Muscle layer of duodenum (tissue), 2 donors: Measurements from ENCODE around the gene USP53.
"Not testable (repeated sequence)": the region's sequence is repeated elsewhere in the genome, so short reads cannot be mapped to it uniquely, and the experiment has no call there.

ENCODE experiments used
- H3K27ac ChIP-seq: one replicate; pipeline ENCODE4 v1.7.0; 2013; ENCODE audit warnings: mild to moderate bottlenecking, low read length
- H3K27me3 ChIP-seq: one replicate; pipeline ENCODE4 v1.7.0; 2013; ENCODE audit warnings: low read depth, mild to moderate bottlenecking, control low read depth, low read length
- H3K36me3 ChIP-seq, 2 donors: one replicate each; pipeline ENCODE4 v1.7.0; 2013; ENCODE audit warnings: low read length in 2 of 2, control low read depth in 1 of 2, mild to moderate bottlenecking in 1 of 2; ENCODE audit not compliant: insufficient read depth in 2 of 2, control insufficient read depth in 1 of 2
- H3K4me1 ChIP-seq, 2 donors: one replicate each; pipeline ENCODE4 v1.7.0; 2013; ENCODE audit warnings: low read length in 2 of 2, mild to moderate bottlenecking in 2 of 2, control low read depth in 1 of 2, moderate library complexity in 1 of 2; ENCODE audit not compliant: insufficient read depth in 2 of 2, control insufficient read depth in 1 of 2
- H3K4me3 ChIP-seq, 2 donors: one replicate each; pipeline ENCODE4 v1.7.0; 2013; ENCODE audit warnings: low read length in 2 of 2, low read depth in 1 of 2, mild to moderate bottlenecking in 1 of 2
- H3K9me3 ChIP-seq, 2 donors: one replicate each; pipeline ENCODE4 v1.7.0; 2013; ENCODE audit warnings: low read length in 2 of 2, control low read depth in 1 of 2, mild to moderate bottlenecking in 1 of 2; ENCODE audit not compliant: control insufficient read depth in 1 of 2
- donor health status: healthy.

The USP53 gene

DNA sequence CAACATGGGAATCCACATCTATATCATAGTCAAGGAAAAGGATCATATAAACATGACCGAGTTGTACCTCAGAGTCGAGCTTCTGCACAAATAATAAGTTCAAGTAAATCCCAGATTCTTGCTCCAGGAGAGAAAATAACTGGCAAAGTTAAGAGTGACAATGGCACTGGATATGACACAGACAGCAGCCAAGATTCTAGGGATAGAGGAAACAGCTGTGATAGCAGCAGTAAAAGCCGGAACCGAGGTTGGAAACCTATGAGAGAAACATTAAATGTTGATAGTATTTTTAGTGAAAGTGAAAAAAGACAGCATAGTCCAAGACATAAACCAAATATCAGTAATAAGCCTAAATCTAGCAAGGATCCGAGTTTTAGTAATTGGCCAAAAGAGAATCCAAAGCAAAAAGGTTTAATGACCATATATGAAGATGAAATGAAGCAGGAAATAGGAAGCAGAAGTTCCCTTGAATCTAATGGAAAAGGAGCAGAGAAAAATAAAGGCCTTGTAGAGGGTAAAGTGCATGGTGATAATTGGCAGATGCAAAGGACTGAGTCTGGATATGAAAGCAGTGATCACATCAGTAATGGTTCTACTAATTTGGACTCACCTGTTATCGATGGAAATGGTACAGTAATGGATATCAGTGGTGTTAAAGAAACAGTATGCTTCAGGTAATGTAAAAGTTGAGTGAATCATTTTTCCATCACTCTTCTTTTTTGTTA lies 59.0 kb downstream of the USP53 start:
- Histone ChIP-seq H3K4me3 (no peak overlapping the region), H3K36me3 (peaks cover 11 to 33% of the 10 kb centered on the region in 2 donors), H3K27me3 (no peaks in the 10 kb centered on the region), H3K27ac (no peak overlapping the region), H3K4me1 (no peaks in the 10 kb centered on the region), H3K9me3 (no peaks in the 10 kb centered on the region)

DNA sequence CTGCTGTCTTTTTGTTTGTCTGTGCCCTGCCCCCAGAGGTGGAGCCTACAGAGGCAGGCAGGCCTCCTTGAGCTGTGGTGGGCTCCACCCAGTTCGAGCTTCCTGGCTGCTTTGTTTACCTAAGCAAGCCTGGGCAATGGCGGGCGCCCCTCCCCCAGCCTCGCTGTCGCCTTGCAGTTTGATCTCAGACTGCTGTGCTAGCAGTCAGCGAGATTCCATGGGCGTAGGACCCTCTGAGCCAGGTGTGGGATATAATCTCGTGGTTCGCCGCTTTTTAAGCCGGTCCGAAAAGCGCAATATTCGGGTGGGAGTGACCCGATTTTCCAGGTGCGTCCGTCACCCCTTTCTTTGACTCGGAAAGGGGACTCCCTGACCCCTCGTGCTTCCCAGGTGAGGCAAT lies 67.0 kb downstream of the USP53 start:
- H3K27ac ChIP-seq, H3K36me3 ChIP-seq, H3K4me3 ChIP-seq, H3K4me1 ChIP-seq, H3K27me3 ChIP-seq, H3K9me3 ChIP-seq: not testable (repeated sequence)

DNA sequence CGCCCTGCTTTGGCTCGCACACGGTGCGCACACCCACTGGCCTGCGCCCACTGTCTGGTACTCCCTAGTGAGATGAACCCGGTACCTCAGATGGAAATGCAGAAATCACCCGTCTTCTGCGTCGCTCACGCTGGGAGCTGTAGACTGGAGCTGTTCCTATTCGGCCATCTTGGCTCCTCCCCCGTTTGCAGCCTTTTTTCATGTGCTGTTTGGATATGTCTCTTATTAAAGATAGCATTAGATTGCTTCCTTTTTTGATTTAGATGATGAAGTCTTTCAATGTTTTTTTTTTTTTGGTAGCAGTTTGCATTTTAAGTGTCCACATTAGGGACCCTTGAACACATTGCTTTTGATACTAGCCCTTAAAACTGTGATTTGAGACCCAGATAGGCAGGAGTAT lies 67.4 kb downstream of the USP53 start:
- H3K9me3 ChIP-seq, H3K36me3 ChIP-seq, H3K27me3 ChIP-seq, H3K4me1 ChIP-seq, H3K27ac ChIP-seq, H3K4me3 ChIP-seq: not testable (repeated sequence)

DNA sequence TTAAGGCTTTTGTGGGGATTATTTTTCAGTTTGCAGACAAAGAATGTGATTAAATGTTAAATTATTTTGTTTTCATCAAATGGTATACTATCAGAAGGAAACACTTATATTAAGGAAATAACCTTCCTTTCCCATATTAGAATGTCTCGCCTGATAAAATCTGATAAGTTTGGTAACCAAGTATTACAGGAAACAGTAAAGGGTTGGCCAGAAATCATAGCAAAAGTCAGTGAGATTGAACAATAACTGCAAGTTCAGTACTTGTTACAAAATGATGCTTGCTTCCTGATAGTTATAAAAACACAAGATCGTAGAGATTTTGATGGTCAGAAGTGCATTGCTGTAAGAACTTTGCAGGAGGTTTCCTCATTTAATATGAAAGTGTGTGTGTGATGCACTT lies 68.9 kb downstream of the USP53 start:
- no peaks in the 10 kb centered on the region for H3K9me3 ChIP-seq
- H3K4me3 ChIP-seq = no peak overlapping the region
- H3K27ac ChIP-seq = no peak overlapping the region
- H3K4me1 ChIP-seq = peaks cover 0 to 8% of the 10 kb centered on the region in 2 donors
- no peaks in the 10 kb centered on the region for H3K27me3 ChIP-seq
- no peaks in the 10 kb centered on the region for H3K36me3 ChIP-seq

DNA sequence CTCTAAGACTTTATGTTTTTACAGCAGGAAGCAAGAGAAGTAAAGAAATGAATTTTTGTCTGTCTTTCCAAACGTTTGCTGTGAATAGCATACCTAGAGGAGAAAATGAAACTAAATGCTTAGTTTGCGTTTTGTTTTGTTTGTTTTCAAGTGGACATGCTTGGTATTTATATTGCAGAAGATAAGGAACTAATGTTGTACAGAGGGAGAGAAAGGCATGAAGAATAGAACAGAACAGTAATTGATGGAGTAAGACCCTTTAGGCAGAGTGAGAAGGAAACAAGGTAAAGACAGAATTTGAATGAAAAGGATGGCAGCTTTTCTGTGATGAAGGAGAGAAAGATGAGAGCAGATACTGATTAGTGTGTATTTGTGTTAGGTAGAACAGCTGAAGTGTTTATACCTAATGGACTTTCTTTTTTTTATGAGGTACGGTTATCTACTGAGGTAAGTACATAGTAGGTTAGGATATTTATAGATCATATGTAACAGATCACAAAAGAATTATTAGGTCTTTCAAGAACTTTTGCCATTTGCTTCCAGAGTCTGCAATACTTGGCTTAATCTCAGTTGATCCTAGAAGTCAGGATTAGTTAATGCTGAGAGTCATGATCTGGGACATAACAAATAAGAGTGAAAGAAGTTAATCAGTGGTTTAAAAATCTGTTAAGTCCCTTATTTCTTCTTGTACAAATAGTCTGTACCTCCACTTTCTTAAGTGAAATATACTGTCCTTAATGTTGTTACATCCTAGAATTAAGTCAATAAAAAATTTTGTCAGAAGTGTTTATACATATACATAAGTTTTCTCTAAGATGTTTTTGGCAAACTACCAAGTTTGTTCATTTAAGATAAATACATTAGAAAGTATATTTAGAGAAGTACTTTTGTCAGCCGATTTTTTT lies 72.6 kb downstream of the USP53 start:
- Histone ChIP-seq H3K36me3 (no peaks in the 10 kb centered on the region), H3K9me3 (no peaks in the 10 kb centered on the region), H3K4me1 (peaks cover 0 to 8% of the 10 kb centered on the region in 2 donors), H3K27me3 (no peaks in the 10 kb centered on the region), H3K27ac (peak overlapping the region; percentile 60), H3K4me3 (peak overlapping the region; percentile 37 to 44)

DNA sequence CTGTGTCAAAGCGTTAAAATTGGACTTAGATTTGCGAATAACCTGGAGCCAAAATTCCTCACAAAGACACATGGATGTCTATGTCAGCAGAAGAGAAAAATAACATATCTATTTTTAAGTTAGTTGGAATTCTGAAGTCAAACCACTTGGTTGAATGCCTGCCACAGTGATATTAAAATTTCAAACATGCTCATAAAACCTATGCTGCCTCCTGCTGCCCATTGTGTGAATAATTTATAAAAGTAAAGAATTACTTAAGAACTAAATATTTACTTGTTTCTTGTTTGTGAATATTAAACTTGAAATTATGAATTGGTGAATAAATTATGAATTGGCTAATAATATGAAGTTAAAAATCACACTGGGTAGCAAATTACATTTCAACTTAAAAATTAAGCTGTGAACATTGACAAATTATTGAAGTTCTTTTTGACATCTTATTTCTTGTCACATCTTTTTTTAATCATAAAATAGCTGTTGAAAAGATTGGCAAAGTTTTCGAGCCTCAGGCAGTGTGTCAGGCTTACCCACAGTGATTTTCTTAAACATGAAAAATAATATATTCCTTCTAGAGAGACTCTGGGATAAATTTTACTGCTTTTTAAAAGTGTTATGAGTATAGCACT lies 74.0 kb downstream of the USP53 start:
- H3K4me1 ChIP-seq = peaks cover 0 to 8% of the 10 kb centered on the region in 2 donors
- no peak overlapping the region for H3K4me3 ChIP-seq
- no peaks in the 10 kb centered on the region for H3K9me3 ChIP-seq
- H3K27me3 ChIP-seq = no peaks in the 10 kb centered on the region
- no peaks in the 10 kb centered on the region for H3K36me3 ChIP-seq
- H3K27ac ChIP-seq = no peak overlapping the region

DNA sequence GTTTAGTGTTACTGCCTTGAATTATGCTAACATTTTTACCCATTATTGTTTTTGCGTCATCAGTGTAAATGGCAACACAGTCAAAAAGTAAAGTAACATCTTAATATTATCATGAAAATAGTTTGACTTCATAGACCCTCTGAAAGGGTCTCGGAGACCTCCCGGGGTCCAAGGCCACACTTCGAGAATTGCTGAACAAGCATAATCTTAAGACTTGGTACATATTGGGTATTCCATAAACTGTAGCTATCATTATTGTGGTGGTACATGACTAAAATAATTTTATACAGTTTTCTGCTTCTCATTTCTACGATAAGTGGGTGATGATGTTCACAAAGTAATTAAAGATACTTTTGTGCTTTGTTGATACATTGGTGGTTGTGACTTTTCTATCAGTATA lies 76.8 kb downstream of the USP53 start:
- H3K4me3 ChIP-seq = no peak overlapping the region
- H3K27me3 ChIP-seq = no peaks in the 10 kb centered on the region
- peaks cover 0 to 8% of the 10 kb centered on the region in 2 donors for H3K4me1 ChIP-seq
- peaks cover 7 to 11% of the 10 kb centered on the region in 2 donors for H3K36me3 ChIP-seq
- H3K9me3 ChIP-seq = no peaks in the 10 kb centered on the region
- no peak overlapping the region for H3K27ac ChIP-seq

DNA sequence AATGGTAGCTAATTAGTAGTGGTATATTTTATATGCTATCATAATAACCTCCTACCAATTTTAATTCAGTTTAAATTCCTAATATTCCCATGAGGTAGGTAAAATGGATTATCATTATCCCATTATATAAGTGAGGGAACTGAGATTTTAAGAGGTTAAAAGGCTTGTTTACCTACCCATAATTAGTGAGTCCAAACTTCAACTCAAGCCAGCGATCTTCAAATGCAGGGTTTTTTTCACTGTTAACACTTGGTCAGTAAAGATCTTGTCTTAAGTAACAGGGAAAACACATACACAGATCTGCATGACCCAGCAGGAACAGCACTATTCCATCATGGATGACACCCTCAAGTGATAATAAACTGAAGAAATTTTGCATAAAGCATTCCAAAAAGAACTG lies 78.1 kb downstream of the USP53 start:
- peaks cover 0 to 3% of the 10 kb centered on the region in 2 donors for H3K4me1 ChIP-seq
- no peaks in the 10 kb centered on the region for H3K27me3 ChIP-seq
- H3K36me3 ChIP-seq = peaks cover 7 to 11% of the 10 kb centered on the region in 2 donors
- no peak overlapping the region for H3K27ac ChIP-seq
- no peak overlapping the region for H3K4me3 ChIP-seq
- no peaks in the 10 kb centered on the region for H3K9me3 ChIP-seq

DNA sequence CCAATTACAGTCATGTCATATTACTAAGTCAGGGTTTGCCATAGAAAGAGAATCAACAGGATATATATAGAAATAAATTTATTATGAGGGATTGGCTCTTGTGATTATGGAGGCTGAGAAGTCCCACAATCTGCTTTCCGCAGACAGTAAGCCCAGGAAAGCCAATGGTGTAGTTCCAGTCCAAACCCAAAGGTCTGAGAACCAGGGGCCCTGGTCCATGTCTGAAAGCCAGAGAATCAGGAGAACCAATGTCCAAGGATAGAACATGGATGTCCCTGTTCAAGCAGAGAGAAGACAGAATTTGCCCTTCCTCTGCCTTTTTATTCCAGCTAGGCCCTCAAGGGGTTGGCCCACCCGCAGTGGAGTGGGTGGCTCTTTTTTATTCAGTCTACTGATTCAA lies 83.8 kb downstream of the USP53 start:
- Histone ChIP-seq H3K4me3 (no peak overlapping the region), H3K4me1 (peaks cover 9% of the 10 kb centered on the region in 2 donors), H3K36me3 (peaks cover 20 to 27% of the 10 kb centered on the region in 2 donors), H3K9me3 (no peaks in the 10 kb centered on the region), H3K27me3 (no peaks in the 10 kb centered on the region), H3K27ac (no peak overlapping the region)

DNA sequence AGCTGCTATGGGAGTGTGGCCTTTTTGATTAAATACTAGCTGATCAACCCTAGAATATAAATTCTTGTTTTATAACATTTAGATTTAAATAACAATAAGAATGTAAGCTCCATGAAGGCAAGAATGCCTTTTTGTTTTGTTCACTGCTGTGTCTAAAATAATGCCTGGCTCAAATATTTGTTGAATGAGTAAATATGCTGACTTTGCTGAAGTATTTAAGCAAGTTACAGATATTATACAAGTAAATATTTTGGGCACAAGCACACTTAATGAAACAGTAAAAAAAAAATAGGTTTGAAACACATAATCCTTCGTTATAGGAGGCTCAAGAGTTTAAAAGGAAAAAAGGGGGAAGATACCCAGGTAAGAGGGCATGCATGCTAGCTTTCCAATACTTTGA lies 85.3 kb downstream of the USP53 start:
- Histone ChIP-seq H3K27ac (no peak overlapping the region), H3K9me3 (no peaks in the 10 kb centered on the region), H3K4me3 (peak overlapping the region; percentile 74 to 83), H3K4me1 (peaks cover 9% of the 10 kb centered on the region in 2 donors), H3K27me3 (no peaks in the 10 kb centered on the region), H3K36me3 (peaks cover 16 to 20% of the 10 kb centered on the region in 2 donors)

DNA sequence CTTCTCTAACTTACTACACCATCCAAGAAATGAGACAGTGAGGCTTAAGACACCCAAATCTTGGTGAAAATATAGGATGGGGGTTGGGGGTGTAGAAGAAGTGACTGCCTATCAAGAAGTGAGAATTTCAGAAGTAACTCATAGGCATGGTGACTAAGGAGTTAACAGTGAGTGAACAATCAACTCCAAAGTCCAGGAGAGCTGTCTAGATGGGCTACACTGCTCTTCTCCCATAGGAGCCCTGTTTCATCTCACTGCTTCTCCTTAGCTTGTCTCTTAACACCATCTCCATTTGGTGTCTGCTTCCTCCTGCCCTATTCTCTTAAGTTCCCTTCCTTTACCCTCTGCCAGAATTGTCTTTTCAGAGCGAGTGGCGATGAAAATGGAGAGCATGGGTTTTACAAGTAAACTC lies 86.8 kb downstream of the USP53 start:
- peaks cover 9% of the 10 kb centered on the region in 2 donors for H3K4me1 ChIP-seq
- peaks cover 13 to 16% of the 10 kb centered on the region in 2 donors for H3K36me3 ChIP-seq
- H3K9me3 ChIP-seq = no peaks in the 10 kb centered on the region
- H3K4me3 ChIP-seq = peak overlapping the region; percentile 74 to 83
- H3K27me3 ChIP-seq = no peaks in the 10 kb centered on the region
- H3K27ac ChIP-seq = peak overlapping the region; percentile 99
